IMR-90 (cell line): ENCODE data around the gene ARV1. TPM values are rescaled to one million over a fixed set of nuclear protein-coding genes. Genes with fewer than 3 reads are reported as not detected.

Experiments
- ATAC-seq: fragments of 200-7000 bp; cut with Tn5 transposase; 2 replicates; pipeline ENCODE4 v1.9.1; 2020; ENCODE audit warnings: low read depth, mild to moderate bottlenecking, moderate library complexity
- BruUV-seq: library from RNA; stranded (reverse); fragments of 400-500 nt; replicated peaks from 2 replicates; lab custom pipeline; 2021; lab: Mats Ljungman, UMichigan
- CTCF ChIA-PET: fragments of 300-600 bp; formaldehyde crosslinking; extraction: SDS; loops from one replicate; lab custom pipeline; 2021; ENCODE audit warnings: antibody characterized with exemption; lab: Yijun Ruan, JAX
- POLR2A ChIA-PET: fragments of 300-600 bp; sonication (Branson Sonifier 250); formaldehyde crosslinking; loops from one replicate; lab custom pipeline; 2022; ENCODE audit warnings: antibody characterized with exemption; ENCODE audit not compliant: unreplicated experiment; lab: Charles Lee
- DNase-seq: peaks from one replicate; pipeline ENCODE4 v3.0.0; 2013
- H2AFZ ChIP-seq: replicated peaks from 2 replicates; pipeline ENCODE3; 2013; ENCODE audit warnings: low read length, mild to moderate bottlenecking; ENCODE audit not compliant: poor library complexity
- H2AK5ac ChIP-seq: 2 replicates; pipeline ENCODE4 v1.6.1; 2013; ENCODE audit warnings: low read depth, low read length, inconsistent platforms
- H2AK9ac ChIP-seq: replicated peaks from 2 replicates; pipeline ENCODE3; 2013; ENCODE audit warnings: mild to moderate bottlenecking, low read depth, low read length, moderate library complexity; ENCODE audit not compliant: poor library complexity
- H2BK120ac ChIP-seq: 2 replicates; pipeline ENCODE4 v1.6.1; 2013; ENCODE audit warnings: low read depth, low read length, inconsistent platforms
- H2BK15ac ChIP-seq: 3 replicates; pipeline ENCODE4 v1.6.1; 2013; ENCODE audit warnings: low read depth, low read length, inconsistent platforms
- H2BK20ac ChIP-seq: 2 replicates; pipeline ENCODE4 v1.6.1; 2013; ENCODE audit warnings: low read depth, mild to moderate bottlenecking, inconsistent platforms, low read length, moderate library complexity
- H2BK5ac ChIP-seq: 2 replicates; pipeline ENCODE4 v1.6.1; 2013; ENCODE audit warnings: mild to moderate bottlenecking, low read depth, low read length, inconsistent platforms; ENCODE audit not compliant: poor library complexity, severe bottlenecking
- H3K14ac ChIP-seq: replicated peaks from 2 replicates; pipeline ENCODE4 v1.6.1; 2013; ENCODE audit warnings: low read depth, low read length, inconsistent platforms
- H3K18ac ChIP-seq: 2 replicates; pipeline ENCODE4 v1.6.1; 2013; ENCODE audit warnings: low read depth, low read length, control low read depth
- H3K23ac ChIP-seq: 2 replicates; pipeline ENCODE4 v1.6.1; 2013; ENCODE audit warnings: low read depth, low read length, inconsistent platforms
- H3K27ac ChIP-seq: 2 replicates; pipeline ENCODE4 v1.5.1; 2013; ENCODE audit warnings: mild to moderate bottlenecking, control low read depth, low read length; ENCODE audit not compliant: insufficient read depth
- H3K27me3 ChIP-seq: 2 replicates; pipeline ENCODE4 v1.6.1; 2013; ENCODE audit warnings: low read length; ENCODE audit not compliant: control insufficient read depth, insufficient read depth
- H3K36me3 ChIP-seq: 2 replicates; pipeline ENCODE4 v1.6.1; 2013; ENCODE audit warnings: low read length, mixed read lengths; ENCODE audit not compliant: control insufficient read depth, insufficient read depth
- H3K4ac ChIP-seq: 2 replicates; pipeline ENCODE4 v1.6.1; 2013; ENCODE audit warnings: low read depth, low read length, inconsistent platforms
- H3K4me1 ChIP-seq: 2 replicates; pipeline ENCODE4 v1.6.1; 2013; ENCODE audit warnings: low read length, mixed read lengths; ENCODE audit not compliant: control insufficient read depth, insufficient read depth
- H3K4me2 ChIP-seq: 2 replicates; pipeline ENCODE4 v1.6.1; 2013; ENCODE audit warnings: low read depth, mild to moderate bottlenecking, control low read depth, low read length, moderate library complexity
- H3K4me3 ChIP-seq: 2 replicates; pipeline ENCODE4 v1.5.1; 2013; ENCODE audit warnings: low read depth, mild to moderate bottlenecking, control low read depth, low read length, moderate library complexity; ENCODE audit not compliant: insufficient read depth
- H3K56ac ChIP-seq: 2 replicates; pipeline ENCODE4 v1.6.1; 2013; ENCODE audit warnings: low read length, inconsistent platforms; ENCODE audit not compliant: insufficient read depth; ENCODE audit errors: extremely low read depth
- H3K79me1 ChIP-seq, 2 experiments: 2 replicates each; pipeline ENCODE4 v1.6.1; 2013; ENCODE audit warnings: low read length in 2 of 2, inconsistent platforms in 1 of 2, low read depth in 1 of 2
- H3K9ac ChIP-seq: 2 replicates; pipeline ENCODE4 v1.6.1; 2013; ENCODE audit warnings: low read depth, low read length, control low read depth
- H3K9me1 ChIP-seq: 2 replicates; pipeline ENCODE4 v1.6.1; 2013; ENCODE audit warnings: low read length, inconsistent platforms; ENCODE audit not compliant: insufficient read depth
- H3K9me3 ChIP-seq: 2 replicates; pipeline ENCODE4 v1.6.1; 2013; ENCODE audit warnings: low read length; ENCODE audit not compliant: control insufficient read depth, insufficient read depth
- H4K20me1 ChIP-seq: 2 replicates; pipeline ENCODE4 v1.6.1; 2013; ENCODE audit warnings: low read length, inconsistent platforms; ENCODE audit not compliant: insufficient read depth
- H4K5ac ChIP-seq: 2 replicates; pipeline ENCODE4 v1.6.1; 2013; ENCODE audit warnings: mild to moderate bottlenecking, low read depth, low read length, control low read depth
- H4K8ac ChIP-seq, 2 experiments: 2 replicates each; pipeline ENCODE4 v1.6.1; 2013; ENCODE audit warnings: low read depth in 2 of 2, low read length in 2 of 2, control low read depth in 1 of 2, inconsistent platforms in 1 of 2
- H4K91ac ChIP-seq: 2 replicates; pipeline ENCODE4 v1.6.1; 2013; ENCODE audit warnings: low read depth, low read length, inconsistent platforms; ENCODE audit not compliant: insufficient read depth
- BHLHE40 ChIP-seq: fragments of 150-350 bp; IDR thresholded peaks from 2 replicates; pipeline ENCODE4 v1.6.1; 2016; ENCODE audit warnings: mild to moderate bottlenecking, low read depth, low read length
- CEBPB ChIP-seq: IDR thresholded peaks from 2 replicates; pipeline ENCODE4 v1.6.1; 2012; ENCODE audit warnings: low read depth, low read length, improper control_type of control experiment
- CHD1 ChIP-seq: IDR thresholded peaks from 2 replicates; pipeline ENCODE4 v1.6.1; 2012; ENCODE audit warnings: low read depth, low read length, improper control_type of control experiment
- FOS ChIP-seq: fragments of 150-350 bp; IDR thresholded peaks from 2 replicates; pipeline ENCODE4 v1.6.1; 2016; ENCODE audit warnings: low read depth, low read length
- MAFK ChIP-seq: IDR thresholded peaks from 2 replicates; pipeline ENCODE4 v1.6.1; 2012; ENCODE audit warnings: low read depth, low read length, improper control_type of control experiment
- MAZ ChIP-seq: IDR thresholded peaks from 2 replicates; pipeline ENCODE4 v1.6.1; 2012; ENCODE audit warnings: low read depth, mild to moderate bottlenecking, low read length, improper control_type of control experiment, moderate library complexity, borderline replicate concordance
- MXI1 ChIP-seq: IDR thresholded peaks from 2 replicates; pipeline ENCODE4 v1.6.1; 2012; ENCODE audit warnings: low read depth, mild to moderate bottlenecking, low read length, moderate library complexity, borderline replicate concordance
- NFE2L2 ChIP-seq: fragments of 150-350 bp; IDR thresholded peaks from 2 replicates; pipeline ENCODE4 v1.6.1; 2016; ENCODE audit warnings: low read depth, mild to moderate bottlenecking, low read length
- POLR2A ChIP-seq: IDR thresholded peaks from 2 replicates; pipeline ENCODE4 v1.6.1; 2012; ENCODE audit warnings: mild to moderate bottlenecking, low read depth, low read length
- RAD21 ChIP-seq: IDR thresholded peaks from 2 replicates; pipeline ENCODE4 v1.6.1; 2012; ENCODE audit warnings: low read length, improper control_type of control experiment
- RCOR1 ChIP-seq: IDR thresholded peaks from 2 replicates; pipeline ENCODE4 v1.6.1; 2012; ENCODE audit warnings: mild to moderate bottlenecking, low read length, improper control_type of control experiment; ENCODE audit not compliant: insufficient replicate concordance
- RFX5 ChIP-seq: IDR thresholded peaks from 2 replicates; pipeline ENCODE4 v1.8.0; 2012; ENCODE audit warnings: low read depth, mild to moderate bottlenecking, low read length, moderate library complexity
- SMC3 ChIP-seq: fragments of 150-350 bp; IDR thresholded peaks from 2 replicates; pipeline ENCODE4 v1.6.1; 2016; ENCODE audit warnings: low read depth, mild to moderate bottlenecking, antibody characterized with exemption, low read length, moderate library complexity
- WGBS, 2 experiments: methylation state at CpG; one replicate each; pipeline versions ENCODE4 v1.1.5 to v1.1.7; 2013; ENCODE audit warnings: missing lambda C conversion rate in 2 of 2; ENCODE audit not compliant: insufficient read length in 1 of 2; ENCODE audit errors: extremely low coverage in 2 of 2; 5-methylcytosine and 5-hydroxymethylcytosine counted together
- dilution Hi-C: fragments of 300-500 bp; cut with HindIII; formaldehyde crosslinking; loops from one replicate; pipeline ENCODE4 v1.14.3; 2018; ENCODE audit warnings: low sequenced_read_pairs; ENCODE audit not compliant: unreplicated experiment
- in situ Hi-C: fragments of 300-500 bp; cut with MboI; formaldehyde crosslinking; loops from 3 replicates; pipeline ENCODE4 v1.14.3; 2019; ENCODE audit warnings: low sequenced_read_pairs, inconsistent platforms, mixed read lengths
- intact Hi-C: fragments of 100-400 bp; cut with micrococcal nuclease; formaldehyde crosslinking; loops from 2 replicates; pipeline ENCODE4 v1.10.0; 2022
- polyA plus RNA-seq, 3 experiments: library from polyadenylated mRNA; depleted of rRNA; stranded (reverse); fragments of >200 nt; gene quantifications; 2 replicates each; pipeline ENCODE4 v1.2.3, GENCODE V29; 2012; ENCODE audit warnings: low replicate concordance in 1 of 3
- total RNA-seq: library from RNA; depleted of rRNA; stranded (reverse); fragments of >200 nt; gene quantifications from 2 replicates; pipeline ENCODE4 v1.2.3, GENCODE V29; 2012
- TF ChIP-seq, protein P1 (sequence below): fragments of 150-350 bp; IDR thresholded peaks from 2 replicates; pipeline ENCODE4 v1.6.1; 2017; ENCODE audit warnings: mild to moderate bottlenecking, antibody characterized with exemption, low read length, low read depth
- TF ChIP-seq, protein P2 (sequence below): conservative IDR thresholded peaks from 2 replicates; pipeline ENCODE4 v1.5.1; 2012; ENCODE audit warnings: mild to moderate bottlenecking, low read depth, low read length, improper control_type of control experiment
- TF ChIP-seq, protein P3 (sequence below): fragments of 150-350 bp; IDR thresholded peaks from 2 replicates; pipeline ENCODE4 v1.6.1; 2016; ENCODE audit warnings: low read depth, mild to moderate bottlenecking, low read length, moderate library complexity, borderline replicate concordance

The ARV1 gene
- total and polyA plus RNA-seq, 2 of the 4 experiments (the other 2 are of a cell fraction), result 19.0 to 22.9 TPM

DNA sequence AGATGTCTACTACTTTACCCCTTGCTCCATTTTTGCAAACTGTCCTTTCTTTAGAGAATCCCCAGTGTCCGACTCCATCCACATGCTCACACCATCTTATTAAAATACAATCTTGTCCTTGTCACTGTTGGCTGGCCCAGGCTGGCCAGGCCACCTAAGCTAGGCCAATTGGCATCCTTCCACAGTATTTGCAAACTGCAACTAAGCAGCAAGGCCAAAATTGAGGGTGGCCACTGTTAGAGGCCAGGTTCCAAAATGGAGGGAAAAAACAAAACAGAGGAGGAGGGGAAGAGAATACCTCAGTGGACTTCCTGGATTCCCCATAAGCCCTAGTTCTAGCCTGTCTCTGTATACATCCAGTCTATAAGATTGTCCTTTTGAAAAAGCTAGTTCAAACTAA is 56.9 kb downstream of the ARV1 start:
- dilution Hi-C loops (no loop called here), intact Hi-C loops (no loop called here), in situ Hi-C loops (no loop called here)
- H3K4ac ChIP-seq, result no peak overlapping the region
- ATAC-seq (no peak), DNase-seq (no peak)
- H2AFZ ChIP-seq, result no peak overlapping the region
- no peak overlapping the region for H2AK9ac ChIP-seq
- no peak overlapping the region for H3K18ac ChIP-seq
- no peak overlapping the region for H2BK15ac ChIP-seq
- H3K14ac ChIP-seq, result no peak overlapping the region
- ChIA-PET POLR2A (no interaction called here), CTCF (interaction anchor here (0.5 to 1.3 kb wide), 2 partner anchors 18 to 45 kb away, joined by 3 to 5 read pairs; no protein-coding TSS in a partner anchor)
- H3K79me1 ChIP-seq, result peaks cover 4 to 8% of the 10 kb centered on the region in 2 experiments
- no peaks in the 10 kb centered on the region for H3K36me3 ChIP-seq
- H3K4me1 ChIP-seq, result peaks cover 3% of the 10 kb centered on the region; the same call in 1 of the 2 replicates
- no peaks in the 10 kb centered on the region; the same call in 1 of the 2 replicates for H3K27me3 ChIP-seq
- H2AK5ac ChIP-seq, result no peak overlapping the region
- no peak overlapping the region for H3K9ac ChIP-seq
- H2BK120ac ChIP-seq, result no peak overlapping the region
- no peak overlapping the region for H3K27ac ChIP-seq
- H3K4me2 ChIP-seq, result no peak overlapping the region
- no peak overlapping the region for H4K5ac ChIP-seq
- no peak overlapping the region for H3K4me3 ChIP-seq
- no peak overlapping the region for H4K8ac ChIP-seq
- no peaks in the 10 kb centered on the region; the same call in 1 of the 2 replicates for H4K20me1 ChIP-seq
- H3K9me3 ChIP-seq, result no peaks in the 10 kb centered on the region
- H4K91ac ChIP-seq, result no peak overlapping the region
- no peak overlapping the region for H3K23ac ChIP-seq
- no peak overlapping the region for H2BK5ac ChIP-seq
- 77% methylated on average over 1 of the region's 1 CpG; no CpG with 5 or more reads in 1 of the 2 experiments for WGBS, 2 experiments
- no peak overlapping the region for H2BK20ac ChIP-seq
- TF ChIP-seq, protein P1, sequence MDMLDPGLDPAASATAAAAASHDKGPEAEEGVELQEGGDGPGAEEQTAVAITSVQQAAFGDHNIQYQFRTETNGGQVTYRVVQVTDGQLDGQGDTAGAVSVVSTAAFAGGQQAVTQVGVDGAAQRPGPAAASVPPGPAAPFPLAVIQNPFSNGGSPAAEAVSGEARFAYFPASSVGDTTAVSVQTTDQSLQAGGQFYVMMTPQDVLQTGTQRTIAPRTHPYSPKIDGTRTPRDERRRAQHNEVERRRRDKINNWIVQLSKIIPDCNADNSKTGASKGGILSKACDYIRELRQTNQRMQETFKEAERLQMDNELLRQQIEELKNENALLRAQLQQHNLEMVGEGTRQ, result no peak
- TF ChIP-seq, protein P2, sequence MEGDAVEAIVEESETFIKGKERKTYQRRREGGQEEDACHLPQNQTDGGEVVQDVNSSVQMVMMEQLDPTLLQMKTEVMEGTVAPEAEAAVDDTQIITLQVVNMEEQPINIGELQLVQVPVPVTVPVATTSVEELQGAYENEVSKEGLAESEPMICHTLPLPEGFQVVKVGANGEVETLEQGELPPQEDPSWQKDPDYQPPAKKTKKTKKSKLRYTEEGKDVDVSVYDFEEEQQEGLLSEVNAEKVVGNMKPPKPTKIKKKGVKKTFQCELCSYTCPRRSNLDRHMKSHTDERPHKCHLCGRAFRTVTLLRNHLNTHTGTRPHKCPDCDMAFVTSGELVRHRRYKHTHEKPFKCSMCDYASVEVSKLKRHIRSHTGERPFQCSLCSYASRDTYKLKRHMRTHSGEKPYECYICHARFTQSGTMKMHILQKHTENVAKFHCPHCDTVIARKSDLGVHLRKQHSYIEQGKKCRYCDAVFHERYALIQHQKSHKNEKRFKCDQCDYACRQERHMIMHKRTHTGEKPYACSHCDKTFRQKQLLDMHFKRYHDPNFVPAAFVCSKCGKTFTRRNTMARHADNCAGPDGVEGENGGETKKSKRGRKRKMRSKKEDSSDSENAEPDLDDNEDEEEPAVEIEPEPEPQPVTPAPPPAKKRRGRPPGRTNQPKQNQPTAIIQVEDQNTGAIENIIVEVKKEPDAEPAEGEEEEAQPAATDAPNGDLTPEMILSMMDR, result no peak
- TF ChIP-seq BHLHE40 (no peak), MAZ (no peak), POLR2A (no peak), MXI1 (no peak), NFE2L2 (no peak), MAFK (no peak), CEBPB (no peak), RCOR1 (no peak), SMC3 (no peak), RFX5 (no peak), CHD1 (no peak), FOS (no peak), RAD21 (no peak)
- TF ChIP-seq, protein P3, sequence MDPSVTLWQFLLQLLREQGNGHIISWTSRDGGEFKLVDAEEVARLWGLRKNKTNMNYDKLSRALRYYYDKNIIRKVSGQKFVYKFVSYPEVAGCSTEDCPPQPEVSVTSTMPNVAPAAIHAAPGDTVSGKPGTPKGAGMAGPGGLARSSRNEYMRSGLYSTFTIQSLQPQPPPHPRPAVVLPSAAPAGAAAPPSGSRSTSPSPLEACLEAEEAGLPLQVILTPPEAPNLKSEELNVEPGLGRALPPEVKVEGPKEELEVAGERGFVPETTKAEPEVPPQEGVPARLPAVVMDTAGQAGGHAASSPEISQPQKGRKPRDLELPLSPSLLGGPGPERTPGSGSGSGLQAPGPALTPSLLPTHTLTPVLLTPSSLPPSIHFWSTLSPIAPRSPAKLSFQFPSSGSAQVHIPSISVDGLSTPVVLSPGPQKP, result no peak
- BruUV-seq, result no TSS peak
- no peaks in the 10 kb centered on the region for H3K9me1 ChIP-seq
- no peak overlapping the region for H3K56ac ChIP-seq
